Ishikawa (cell line): ENCODE measurements around the gene COL23A1.

Source experiments
- CEBPB ChIP-seq: IDR thresholded peaks from 2 replicates; pipeline ENCODE4 v1.6.1; 2012
- CREB1 ChIP-seq: IDR thresholded peaks from 2 replicates; pipeline ENCODE4 v1.6.1; 2012; ENCODE audit warnings: low read depth
- EGR1 ChIP-seq: IDR thresholded peaks from 2 replicates; pipeline ENCODE4 v1.6.1; 2012
- EP300 ChIP-seq: IDR thresholded peaks from 2 replicates; pipeline ENCODE4 v1.6.1; 2012; ENCODE audit warnings: borderline replicate concordance
- FOXM1 ChIP-seq: IDR thresholded peaks from 2 replicates; pipeline ENCODE4 v1.6.1; 2012; ENCODE audit warnings: low read depth, borderline replicate concordance
- MAX ChIP-seq: IDR thresholded peaks from 2 replicates; pipeline ENCODE4 v1.6.1; 2012
- NFIC ChIP-seq: IDR thresholded peaks from 2 replicates; pipeline ENCODE4 v1.6.1; 2012
- RAD21 ChIP-seq: IDR thresholded peaks from 2 replicates; pipeline ENCODE4 v1.6.1; 2012; ENCODE audit warnings: low read depth
- REST ChIP-seq: IDR thresholded peaks from 2 replicates; pipeline ENCODE4 v1.6.1; 2012; ENCODE audit warnings: low read depth, mild to moderate bottlenecking
- TAF1 ChIP-seq: IDR thresholded peaks from 2 replicates; pipeline ENCODE4 v1.6.1; 2012; ENCODE audit warnings: low read depth, mild to moderate bottlenecking
- TCF12 ChIP-seq: IDR thresholded peaks from 2 replicates; pipeline ENCODE4 v1.6.1; 2012; ENCODE audit warnings: low read depth
- TEAD4 ChIP-seq: IDR thresholded peaks from 2 replicates; pipeline ENCODE4 v1.6.1; 2012
- USF1 ChIP-seq: IDR thresholded peaks from 2 replicates; pipeline ENCODE4 v1.6.1; 2012
- YY1 ChIP-seq: IDR thresholded peaks from 2 replicates; pipeline ENCODE4 v1.6.1; 2012; ENCODE audit warnings: low read depth
- ZBTB7A ChIP-seq: IDR thresholded peaks from 2 replicates; pipeline ENCODE4 v1.6.1; 2012; ENCODE audit warnings: low read depth

Gene COL23A1

GRCh38 chr5:178213003-178213461 lies 377.2 kb downstream of the COL23A1 start:
- TF ChIP-seq TAF1 (no peak), NFIC (no peak), USF1 (no peak), CREB1 (no peak)

GRCh38 chr5:178212241-178213002 lies 377.8 kb downstream of the COL23A1 start:
- TF ChIP-seq RAD21 (no peak), TAF1 (no peak), NFIC (no peak), TCF12 (no peak), USF1 (no peak), EGR1 (no peak)

GRCh38 chr5:178211095-178212048 lies 378.8 kb downstream of the COL23A1 start:
- TF ChIP-seq EGR1 (no peak), REST (no peak)

GRCh38 chr5:178210686-178211085 lies 379.5 kb downstream of the COL23A1 start:
- TF ChIP-seq YY1 (no peak), TCF12 (no peak), CEBPB (no peak), USF1 (no peak), NFIC (no peak), MAX (no peak), TEAD4 (no peak), EP300 (no peak), FOXM1 (no peak), RAD21 (no peak), CREB1 (no peak), ZBTB7A (no peak), EGR1 (no peak), REST (no peak), TAF1 (no peak)

- no peak for TF ChIP-seq EGR1
- TF ChIP-seq REST: no peak
- no peak for TF ChIP-seq NFIC
- no peak for TF ChIP-seq YY1
- TF ChIP-seq EP300: no peak
- no peak for TF ChIP-seq RAD21
- TF ChIP-seq TAF1: no peak
- no peak for TF ChIP-seq FOXM1
- TF ChIP-seq MAX: no peak
- TF ChIP-seq CREB1: no peak
- no peak for TF ChIP-seq TEAD4
Observed at GRCh38 chr5:178210073-178210535, 380.1 kb downstream of the COL23A1 start.
